GM12872 (cell line): ENCODE data around the gene POLRMT.

Experiments used
- TF ChIP-seq, protein P1 (sequence below): IDR thresholded peaks from 3 replicates; pipeline ENCODE4 v1.5.1; 2011; ENCODE audit warnings: low read depth, mild to moderate bottlenecking, low read length, moderate library complexity; ENCODE audit not compliant: insufficient read depth

Gene POLRMT

DNA sequence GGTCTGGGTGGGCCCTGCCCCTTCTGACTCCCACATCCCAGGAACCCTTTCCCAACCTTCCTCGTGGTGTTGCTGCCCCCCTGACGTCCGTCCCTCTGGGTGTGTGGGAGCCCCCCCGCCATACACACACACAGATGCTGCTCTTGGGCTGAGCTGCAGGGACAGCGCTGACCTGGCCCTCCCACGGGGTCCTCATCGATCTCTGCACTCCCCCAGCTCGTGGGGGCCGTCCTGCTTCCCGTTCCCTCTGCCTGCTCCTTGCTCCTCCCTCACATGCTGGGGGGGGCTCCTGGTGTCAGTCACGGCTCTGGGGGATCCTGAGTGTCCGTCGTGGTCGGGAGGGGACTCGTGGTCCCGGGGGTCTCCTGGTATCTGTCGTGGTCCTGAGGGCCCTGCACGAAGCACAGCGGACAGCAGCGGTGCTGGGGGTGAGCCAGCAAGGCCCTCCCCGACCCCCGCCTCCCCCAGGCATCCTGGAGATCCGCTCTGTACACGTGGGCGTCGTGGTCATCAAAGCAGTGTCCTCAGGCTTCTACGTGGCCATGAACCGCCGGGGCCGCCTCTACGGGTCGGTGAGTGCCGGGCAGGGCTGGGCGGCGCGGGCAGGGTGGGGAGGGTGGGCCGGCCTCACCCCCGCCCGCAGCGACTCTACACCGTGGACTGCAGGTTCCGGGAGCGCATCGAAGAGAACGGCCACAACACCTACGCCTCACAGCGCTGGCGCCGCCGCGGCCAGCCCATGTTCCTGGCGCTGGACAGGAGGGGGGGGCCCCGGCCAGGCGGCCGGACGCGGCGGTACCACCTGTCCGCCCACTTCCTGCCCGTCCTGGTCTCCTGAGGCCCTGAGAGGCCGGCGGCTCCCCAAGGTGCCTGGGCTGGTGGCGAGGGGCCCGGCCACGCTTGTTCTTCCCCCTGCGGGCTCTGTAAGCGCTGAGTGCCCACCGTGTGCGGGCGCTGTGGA is 9.7 kb upstream of the POLRMT start:
- TF ChIP-seq, protein P1, sequence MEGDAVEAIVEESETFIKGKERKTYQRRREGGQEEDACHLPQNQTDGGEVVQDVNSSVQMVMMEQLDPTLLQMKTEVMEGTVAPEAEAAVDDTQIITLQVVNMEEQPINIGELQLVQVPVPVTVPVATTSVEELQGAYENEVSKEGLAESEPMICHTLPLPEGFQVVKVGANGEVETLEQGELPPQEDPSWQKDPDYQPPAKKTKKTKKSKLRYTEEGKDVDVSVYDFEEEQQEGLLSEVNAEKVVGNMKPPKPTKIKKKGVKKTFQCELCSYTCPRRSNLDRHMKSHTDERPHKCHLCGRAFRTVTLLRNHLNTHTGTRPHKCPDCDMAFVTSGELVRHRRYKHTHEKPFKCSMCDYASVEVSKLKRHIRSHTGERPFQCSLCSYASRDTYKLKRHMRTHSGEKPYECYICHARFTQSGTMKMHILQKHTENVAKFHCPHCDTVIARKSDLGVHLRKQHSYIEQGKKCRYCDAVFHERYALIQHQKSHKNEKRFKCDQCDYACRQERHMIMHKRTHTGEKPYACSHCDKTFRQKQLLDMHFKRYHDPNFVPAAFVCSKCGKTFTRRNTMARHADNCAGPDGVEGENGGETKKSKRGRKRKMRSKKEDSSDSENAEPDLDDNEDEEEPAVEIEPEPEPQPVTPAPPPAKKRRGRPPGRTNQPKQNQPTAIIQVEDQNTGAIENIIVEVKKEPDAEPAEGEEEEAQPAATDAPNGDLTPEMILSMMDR = no peak

DNA sequence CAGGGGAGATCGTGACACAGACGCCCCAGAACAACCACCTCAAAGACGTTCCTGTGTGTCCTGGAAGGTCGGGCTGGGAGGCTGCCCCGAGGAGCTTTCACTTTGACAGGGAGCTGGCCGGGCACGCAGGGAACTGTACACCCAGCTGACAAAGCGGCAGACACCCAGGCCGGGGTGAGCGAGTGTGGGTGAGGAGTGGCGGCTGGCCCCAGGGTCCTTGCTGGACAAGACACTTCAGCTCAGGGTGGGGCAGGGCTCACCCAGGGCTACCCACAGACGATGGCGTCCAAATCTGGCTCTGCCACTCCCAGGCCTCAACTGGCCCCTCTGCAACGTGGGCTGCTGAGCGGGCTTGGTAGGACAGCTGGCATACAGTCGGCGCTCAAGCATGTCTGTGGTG is 8.4 kb upstream of the POLRMT start:
- TF ChIP-seq, protein P1 = no peak

DNA sequence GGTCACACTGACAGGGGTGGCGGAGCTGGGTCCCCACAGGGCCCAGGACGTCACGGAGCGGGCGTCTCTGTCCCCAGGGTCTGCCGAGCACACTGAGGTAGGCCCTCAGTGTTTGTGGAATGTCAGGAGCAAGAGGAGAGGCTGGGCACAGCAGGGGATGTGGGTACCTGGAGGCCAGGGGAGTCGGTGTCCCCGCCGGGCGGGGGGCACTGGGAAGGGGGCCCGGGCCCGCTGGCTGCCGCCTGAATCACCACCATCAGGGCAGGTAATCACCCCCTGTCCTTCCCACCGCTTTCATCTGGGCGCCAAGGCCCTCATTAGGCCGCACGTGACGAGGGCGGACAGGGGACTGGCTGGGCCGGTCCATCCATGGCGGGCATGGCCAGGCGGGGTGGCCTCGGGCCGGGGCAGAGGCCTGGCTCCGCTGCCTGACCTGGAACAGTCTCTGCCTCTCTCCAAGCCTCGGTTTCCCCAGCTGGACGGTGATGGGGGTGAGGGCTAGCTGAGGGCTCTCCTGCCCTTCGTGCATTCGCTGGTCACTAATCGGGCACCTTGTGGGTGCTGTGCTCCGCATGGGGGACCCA is 7.4 kb upstream of the POLRMT start:
- TF ChIP-seq, protein P1 = no peak

DNA sequence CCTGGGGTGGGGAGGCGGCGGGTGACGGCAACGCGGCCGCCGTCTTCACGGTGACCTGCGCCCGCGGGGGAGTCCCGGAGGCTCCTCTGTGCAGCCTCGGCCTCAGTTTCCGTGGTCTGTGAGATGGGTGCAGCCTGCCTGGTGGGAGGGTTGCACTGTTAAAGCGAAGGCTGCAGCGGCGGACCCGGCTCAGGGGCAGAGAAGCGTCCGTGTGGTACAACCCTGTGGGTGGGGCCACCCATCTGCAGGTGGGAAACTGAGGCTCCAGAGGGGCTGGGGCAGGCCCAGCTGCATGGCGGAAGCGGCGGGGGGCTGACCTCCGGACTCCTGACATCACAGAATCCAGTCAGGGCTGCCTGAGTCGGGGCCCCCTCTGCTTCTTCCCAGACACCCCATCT is 6.8 kb upstream of the POLRMT start:
- TF ChIP-seq, protein P1 = no peak

DNA sequence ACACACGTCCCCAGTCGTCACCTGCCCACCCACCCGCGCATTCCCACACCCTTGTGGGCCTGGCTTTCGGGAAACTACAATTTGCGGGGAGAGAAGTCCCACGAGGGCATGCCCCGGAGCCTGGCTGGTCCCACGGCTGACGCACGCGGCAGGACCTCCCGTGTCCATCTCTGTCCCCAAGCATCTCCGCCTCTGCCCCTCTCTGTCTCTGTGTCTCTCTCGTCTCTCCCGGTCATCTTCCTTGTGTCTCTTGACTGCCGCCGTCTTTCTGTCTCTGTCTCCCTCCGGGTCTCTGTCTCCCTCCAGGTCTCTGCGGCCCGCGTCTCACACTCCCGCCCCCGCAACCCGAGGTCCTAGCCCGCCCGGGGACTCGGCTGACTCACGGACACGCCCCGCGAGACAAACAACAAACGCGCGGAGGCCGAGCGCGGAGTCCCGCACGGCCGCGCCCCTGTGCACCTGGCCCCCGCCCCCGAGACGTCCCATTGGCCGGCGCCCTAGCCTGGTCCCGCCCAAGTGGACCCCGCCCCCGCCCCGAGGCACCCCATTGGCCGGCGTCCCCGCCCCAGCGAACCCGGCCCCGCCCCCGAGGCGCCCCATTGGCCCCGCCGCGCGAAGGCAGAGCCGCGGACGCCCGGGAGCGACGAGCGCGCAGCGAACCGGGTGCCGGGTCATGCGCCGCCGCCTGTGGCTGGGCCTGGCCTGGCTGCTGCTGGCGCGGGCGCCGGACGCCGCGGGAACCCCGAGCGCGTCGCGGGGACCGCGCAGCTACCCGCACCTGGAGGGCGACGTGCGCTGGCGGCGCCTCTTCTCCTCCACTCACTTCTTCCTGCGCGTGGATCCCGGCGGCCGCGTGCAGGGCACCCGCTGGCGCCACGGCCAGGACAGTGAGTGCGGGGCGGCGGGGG is 6.2 kb upstream of the POLRMT start, which contains the start of gene FGF22:
Gene FGF22, plus strand, starts transcription at position 627 of the 908 bp plus-strand sequence. Its CDS starts 47 bp downstream, at position 674.
- TF ChIP-seq, protein P1 = no peak

DNA sequence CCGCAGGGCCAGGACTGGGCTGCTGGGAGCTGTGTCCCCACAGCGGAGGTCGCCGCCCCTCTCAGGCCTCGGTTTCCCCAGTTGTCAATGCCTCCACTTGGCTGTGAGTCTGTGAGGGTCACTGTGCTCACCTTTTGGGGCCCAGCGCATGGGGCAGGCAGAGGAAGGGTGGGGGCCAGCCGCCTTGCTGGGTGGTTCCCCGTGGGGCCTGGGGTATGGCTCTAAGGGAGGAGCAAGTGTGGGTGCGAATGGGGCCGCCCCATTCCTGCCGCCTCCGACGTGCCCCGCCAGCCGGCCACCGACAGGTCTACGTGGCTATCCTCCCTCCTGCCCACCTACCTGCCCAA is 5.5 kb upstream of the POLRMT start:
- TF ChIP-seq, protein P1 = no peak
